RWPE2 (cell line): ENCODE results near the gene SPRN.

Experiments used
- ATAC-seq: fragments of 200-7000 bp; cut with Tn5 transposase; 3 replicates; pipeline ENCODE4 v1.9.1; 2021; ENCODE audit warnings: low read depth
- DNase-seq: peaks from one replicate; pipeline ENCODE4 v3.0.0-alpha.2; 2020; ENCODE audit warnings: low spot score
- H3K27ac ChIP-seq: fragments of 450-650 bp; 2 replicates; pipeline ENCODE4 v1.5.1; 2017; ENCODE audit warnings: mild to moderate bottlenecking; ENCODE audit not compliant: poor library complexity, severe bottlenecking
- H3K27me3 ChIP-seq: fragments of 250-450 bp; sonication (Bioruptor Pico); 2 replicates; pipeline ENCODE4 v1.5.1; 2021; ENCODE audit warnings: mild to moderate bottlenecking, moderate library complexity; ENCODE audit not compliant: insufficient read depth, poor library complexity, severe bottlenecking
- H3K36me3 ChIP-seq: fragments of 250-450 bp; sonication (Bioruptor Pico); 2 replicates; pipeline ENCODE4 v1.5.1; 2020; ENCODE audit warnings: low read depth, mild to moderate bottlenecking, moderate library complexity
- H3K4me1 ChIP-seq: fragments of 250-450 bp; sonication (Bioruptor Pico); 2 replicates; pipeline ENCODE4 v1.5.1; 2021; ENCODE audit warnings: mild to moderate bottlenecking, moderate library complexity; ENCODE audit not compliant: insufficient read depth, poor library complexity, severe bottlenecking
- H3K4me3 ChIP-seq: fragments of 250-450 bp; sonication (Bioruptor Pico); 2 replicates; pipeline ENCODE4 v1.5.1; 2021; ENCODE audit warnings: mild to moderate bottlenecking, moderate library complexity; ENCODE audit not compliant: severe bottlenecking
- H3K9me3 ChIP-seq: fragments of 250-450 bp; sonication (Bioruptor Pico); 2 replicates; pipeline ENCODE4 v1.5.1; 2021; ENCODE audit warnings: mild to moderate bottlenecking, moderate library complexity; ENCODE audit not compliant: severe bottlenecking
- CTCF ChIP-seq: fragments of 450-650 bp; IDR thresholded peaks from one replicate; pipeline ENCODE4 v1.5.1; 2017; ENCODE audit warnings: mild to moderate bottlenecking, moderate library complexity; ENCODE audit not compliant: poor library complexity, severe bottlenecking

The SPRN gene

DNA sequence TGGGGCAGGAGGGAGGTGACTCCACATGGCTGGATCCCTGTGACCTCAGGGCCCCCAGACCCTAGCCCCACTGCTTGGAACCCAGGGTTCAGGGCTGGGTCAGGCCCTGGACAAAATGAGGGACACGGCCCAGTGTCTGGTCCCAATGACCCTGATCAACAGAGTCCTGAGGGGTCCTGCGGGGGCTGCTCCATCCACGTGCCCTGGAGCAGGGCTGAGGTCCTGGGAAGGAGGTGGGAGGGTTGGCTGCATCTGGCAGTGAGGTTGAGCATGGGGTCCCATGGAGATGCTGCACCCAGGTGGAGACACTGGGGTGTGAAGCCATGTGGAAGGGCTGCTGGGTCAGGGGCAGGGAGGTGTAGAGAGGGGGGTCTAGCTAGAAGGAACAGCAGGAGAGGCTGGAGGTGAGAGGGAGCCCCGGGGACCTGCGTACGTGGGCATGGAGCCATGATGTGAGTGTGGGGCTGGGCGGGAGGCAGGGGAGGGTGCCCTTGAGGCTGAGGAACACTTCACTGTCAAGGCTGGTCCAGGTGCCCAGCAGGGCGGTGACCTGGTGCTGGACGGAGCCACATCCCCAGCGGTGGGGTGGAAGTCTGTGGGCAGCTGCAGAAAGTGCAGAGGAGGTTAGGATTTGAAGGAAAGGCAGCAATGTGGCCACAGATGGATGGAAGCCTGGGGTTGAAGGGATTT lies 29.9 kb upstream of the SPRN start:
- H3K9me3 ChIP-seq: no peaks in the 10 kb centered on the region
- H3K27me3 ChIP-seq: no peaks in the 10 kb centered on the region
- DNase-seq (no peak), ATAC-seq (no peak)
- TF ChIP-seq CTCF: no peak
- no peaks in the 10 kb centered on the region for H3K36me3 ChIP-seq
- no peak overlapping the region for H3K27ac ChIP-seq
- no peak overlapping the region for H3K4me3 ChIP-seq
- no peaks in the 10 kb centered on the region for H3K4me1 ChIP-seq

DNA sequence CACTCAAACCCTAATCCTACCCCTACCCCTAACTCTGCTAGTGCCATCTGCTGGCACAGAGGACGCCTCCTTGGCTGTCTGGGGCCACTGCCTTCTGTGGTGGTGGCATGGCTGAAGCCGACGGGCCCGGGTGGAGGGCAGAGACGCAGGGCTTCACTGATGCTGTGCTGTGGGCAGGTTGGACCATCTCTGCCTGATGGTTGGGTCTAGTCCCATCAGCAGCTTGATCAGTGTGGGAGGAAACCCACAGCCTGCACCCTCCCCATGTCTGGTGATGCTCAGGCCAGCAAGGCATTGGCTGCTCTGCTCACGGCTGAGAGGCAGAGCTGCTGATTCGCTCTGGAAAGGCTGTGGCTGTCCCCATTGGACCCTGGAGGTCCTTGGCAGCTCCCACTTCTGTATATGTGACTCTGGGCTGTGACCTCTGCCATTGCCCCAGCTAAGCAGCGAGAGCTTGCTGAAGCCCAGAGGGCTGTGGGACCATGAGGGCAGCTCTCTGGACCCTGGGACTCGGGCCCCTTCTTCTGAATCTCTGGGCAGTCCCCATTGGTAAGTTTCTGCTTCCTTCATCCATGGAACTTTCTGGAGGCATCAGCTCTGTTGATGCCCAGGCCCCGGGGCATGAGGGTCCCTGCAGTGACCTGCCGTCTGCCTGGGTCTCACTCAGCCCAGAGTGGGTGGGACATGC lies 29.2 kb upstream of the SPRN start, which contains the start of gene SCART1:
SCART1 (plus strand) TSS at position 430 of the 688 bp plus-strand sequence; CDS start at position 483, 53 bp downstream.
- ATAC-seq (no peak), DNase-seq (no peak)
- peaks cover 2% of the 10 kb centered on the region for H3K9me3 ChIP-seq
- H3K4me3 ChIP-seq: no peak within 1 kb of the TSS
- no peaks in the 10 kb centered on the region for H3K4me1 ChIP-seq
- H3K27ac ChIP-seq: no peak within 1 kb of the TSS
- no peaks in the 10 kb centered on the region for H3K27me3 ChIP-seq
- no peak for TF ChIP-seq CTCF
- H3K36me3 ChIP-seq: no peaks in the 10 kb centered on the region

DNA sequence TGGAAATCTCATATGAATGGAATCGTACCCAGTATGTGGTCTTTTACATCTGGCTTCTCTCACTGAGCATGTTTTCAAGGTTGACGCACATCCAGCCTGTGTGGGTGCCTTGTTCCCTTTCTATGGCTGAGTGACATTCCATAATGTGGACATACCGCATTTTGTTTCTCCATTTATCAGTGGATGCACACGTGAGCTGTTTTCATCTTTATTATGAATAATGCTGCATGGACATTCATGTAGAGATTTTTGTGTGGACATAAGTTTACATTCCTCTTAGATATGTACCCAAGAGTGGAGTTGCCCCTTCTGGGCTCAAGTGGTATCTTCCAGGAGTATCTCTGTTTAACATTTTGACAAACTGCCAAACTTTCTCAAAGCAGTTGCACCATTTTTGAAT lies 28.0 kb upstream of the SPRN start:
- peaks cover 15% of the 10 kb centered on the region for H3K9me3 ChIP-seq
- TF ChIP-seq CTCF: no peak

DNA sequence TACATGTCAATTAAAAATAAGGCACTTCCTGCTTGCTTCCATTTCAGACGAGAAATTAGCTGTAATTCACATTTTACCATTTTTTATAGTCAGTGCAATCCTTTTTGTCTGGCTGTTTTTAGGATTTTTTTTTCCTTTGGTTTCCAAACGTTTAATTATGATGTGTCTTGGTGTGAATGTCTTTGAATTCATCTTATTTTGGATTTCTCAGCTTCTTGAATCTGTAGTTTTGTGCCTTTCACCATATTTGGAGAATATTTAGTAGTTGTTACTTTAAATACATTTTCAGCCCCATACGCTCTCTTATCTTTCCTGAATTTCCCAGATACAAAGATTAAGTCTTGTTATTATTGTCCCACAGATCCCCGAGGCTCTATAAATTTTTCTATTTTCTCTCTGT lies 26.9 kb upstream of the SPRN start:
- H3K36me3 ChIP-seq: no peaks in the 10 kb centered on the region
- DNase-seq (no peak), ATAC-seq (no peak)
- no peak overlapping the region for H3K27ac ChIP-seq
- H3K4me3 ChIP-seq: no peak overlapping the region
- H3K4me1 ChIP-seq: no peaks in the 10 kb centered on the region
- H3K9me3 ChIP-seq: peaks cover 17% of the 10 kb centered on the region
- H3K27me3 ChIP-seq: no peaks in the 10 kb centered on the region
- no peak for TF ChIP-seq CTCF

More for the DNA sequence above, 28.0 kb upstream of the SPRN start:
- no peak overlapping the region for H3K27ac ChIP-seq
- H3K27me3 ChIP-seq: no peaks in the 10 kb centered on the region
- no peak overlapping the region for H3K4me3 ChIP-seq
- H3K4me1 ChIP-seq: no peaks in the 10 kb centered on the region
- DNase-seq (no peak), ATAC-seq (no peak)
- no peaks in the 10 kb centered on the region for H3K36me3 ChIP-seq

GRCh38 chr10:133448120-133448519 lies 23.7 kb upstream of the SPRN start:
- TF ChIP-seq CTCF: no peak
- H3K27ac ChIP-seq: no peak overlapping the region
- H3K4me3 ChIP-seq: no peak overlapping the region
- no peak for ATAC-seq
- peaks cover 17% of the 10 kb centered on the region for H3K9me3 ChIP-seq
- no peaks in the 10 kb centered on the region for H3K36me3 ChIP-seq
- no peak for DNase-seq
- H3K27me3 ChIP-seq: no peaks in the 10 kb centered on the region
- H3K4me1 ChIP-seq: no peaks in the 10 kb centered on the region
